IPS DF 6.9 (cell line): ENCODE measurements around the gene PLCG2.
A peak's percentile ranks its signal among the peaks of the same experiment; 100 is the strongest.

Experiments
- DNase-seq: peaks from one replicate; pipeline ENCODE4 v3.0.0-alpha.2; 2013; ENCODE audit warnings: low read depth, low spot score
- H3K27ac ChIP-seq: one replicate; pipeline ENCODE4 v1.5.1; 2013; ENCODE audit warnings: low read length, control low read depth
- H3K27me3 ChIP-seq: 2 replicates; pipeline ENCODE4 v1.6.1; 2013; ENCODE audit warnings: mild to moderate bottlenecking, low read length; ENCODE audit not compliant: control insufficient read depth, insufficient read depth
- H3K36me3 ChIP-seq: 2 replicates; pipeline ENCODE4 v1.6.1; 2013; ENCODE audit warnings: low read length; ENCODE audit not compliant: control insufficient read depth, insufficient read depth
- H3K4me1 ChIP-seq: 2 replicates; pipeline ENCODE4 v1.6.1; 2013; ENCODE audit warnings: low read length; ENCODE audit not compliant: control insufficient read depth, insufficient read depth
- H3K4me3 ChIP-seq: 2 replicates; pipeline ENCODE4 v1.5.1; 2013; ENCODE audit warnings: mild to moderate bottlenecking, low read length
- H3K9me3 ChIP-seq: 2 replicates; pipeline ENCODE4 v1.6.1; 2013; ENCODE audit warnings: low read length, inconsistent platforms; ENCODE audit not compliant: control insufficient read depth, insufficient read depth
- WGBS: extraction: QIAGEN DNeasy Blood & Tissue Kit; methylation state at CpG from one replicate; pipeline ENCODE4 v1.1.7; 2013; ENCODE audit warnings: mixed read lengths, missing lambda C conversion rate; ENCODE audit not compliant: insufficient read length, insufficient coverage; 5-methylcytosine and 5-hydroxymethylcytosine counted together

PLCG2 gene

GRCh38 chr16:81778861-81779535, at the start of gene PLCG2:
Gene PLCG2, plus strand, starts transcription at chr16:81779291. Its CDS starts 6,699 bp downstream, at chr16:81785990.
- no peaks in the 10 kb centered on the region for H3K4me1 ChIP-seq
- H3K27ac ChIP-seq: no peak within 1 kb of the TSS
- no peaks in the 10 kb centered on the region for H3K9me3 ChIP-seq
- no peaks in the 10 kb centered on the region for H3K36me3 ChIP-seq
- H3K4me3 ChIP-seq: peak within 1 kb of the TSS; percentile 70; the same call in 1 of the 2 replicates
- peak; percentile 22 for DNase-seq
- H3K27me3 ChIP-seq: peaks cover 17% of the 10 kb centered on the region
- WGBS: no CpG with 5 or more reads among the region's 78 CpGs

- H3K27ac ChIP-seq: no peak overlapping the region
- H3K4me1 ChIP-seq: peaks cover 3% of the 10 kb centered on the region; the same call in 1 of the 2 replicates
- WGBS: no CpG with 5 or more reads among the region's 16 CpGs
- H3K4me3 ChIP-seq: no peak overlapping the region; the same call in 1 of the 2 replicates
- DNase-seq: no peak
- no peaks in the 10 kb centered on the region for H3K27me3 ChIP-seq
- no peaks in the 10 kb centered on the region for H3K36me3 ChIP-seq
- no peaks in the 10 kb centered on the region for H3K9me3 ChIP-seq
Observed at GRCh38 chr16:81729451-81729850, 49.6 kb upstream of the PLCG2 start.

GRCh38 chr16:81730090-81731051, 48.7 kb upstream of the PLCG2 start:
- WGBS: no CpG with 5 or more reads among the region's 47 CpGs

GRCh38 chr16:81731649-81732048, 47.4 kb upstream of the PLCG2 start:
- Histone ChIP-seq H3K4me1 (peaks cover 3% of the 10 kb centered on the region; the same call in 1 of the 2 replicates), H3K9me3 (no peaks in the 10 kb centered on the region), H3K4me3 (no peak overlapping the region), H3K36me3 (no peaks in the 10 kb centered on the region), H3K27ac (no peak overlapping the region), H3K27me3 (no peaks in the 10 kb centered on the region)
- no peak for DNase-seq
- no CpG with 5 or more reads among the region's 8 CpGs for WGBS

More at GRCh38 chr16:81730090-81731051, 48.7 kb upstream of the PLCG2 start:
- H3K27ac ChIP-seq: no peak overlapping the region
- no peaks in the 10 kb centered on the region for H3K9me3 ChIP-seq
- peaks cover 3% of the 10 kb centered on the region; the same call in 1 of the 2 replicates for H3K4me1 ChIP-seq
- H3K4me3 ChIP-seq: peak overlapping the region; percentile 44; the same call in 1 of the 2 replicates
- H3K36me3 ChIP-seq: no peaks in the 10 kb centered on the region
- no peaks in the 10 kb centered on the region for H3K27me3 ChIP-seq
- DNase-seq: peak; percentile 97

- H3K27ac ChIP-seq: no peak overlapping the region
- no peaks in the 10 kb centered on the region for H3K36me3 ChIP-seq
- H3K4me1 ChIP-seq: peaks cover 3% of the 10 kb centered on the region; the same call in 1 of the 2 replicates
- WGBS: no CpG with 5 or more reads among the region's 1 CpG
- no peaks in the 10 kb centered on the region for H3K27me3 ChIP-seq
- DNase-seq: no peak
- H3K4me3 ChIP-seq: no peak overlapping the region
- no peaks in the 10 kb centered on the region for H3K9me3 ChIP-seq
Observed at GRCh38 chr16:81732699-81733098, 46.4 kb upstream of the PLCG2 start.

- DNase-seq: no peak
- 57% methylated on average over 1 of the region's 1 CpG for WGBS
- H3K9me3 ChIP-seq: no peaks in the 10 kb centered on the region
Observed at GRCh38 chr16:81733295-81733694, 45.8 kb upstream of the PLCG2 start.

GRCh38 chr16:81734632-81735434, 44.3 kb upstream of the PLCG2 start:
- Histone ChIP-seq H3K4me1 (peaks cover 3% of the 10 kb centered on the region; the same call in 1 of the 2 replicates), H3K27ac (no peak overlapping the region), H3K36me3 (no peaks in the 10 kb centered on the region), H3K27me3 (no peaks in the 10 kb centered on the region), H3K9me3 (no peaks in the 10 kb centered on the region), H3K4me3 (no peak overlapping the region)
- DNase-seq: no peak
- WGBS: no CpG with 5 or more reads among the region's 6 CpGs

More at GRCh38 chr16:81733295-81733694, 45.8 kb upstream of the PLCG2 start:
- no peak overlapping the region for H3K27ac ChIP-seq
- H3K4me3 ChIP-seq: no peak overlapping the region
- H3K4me1 ChIP-seq: peaks cover 3% of the 10 kb centered on the region; the same call in 1 of the 2 replicates
- H3K27me3 ChIP-seq: no peaks in the 10 kb centered on the region
- H3K36me3 ChIP-seq: no peaks in the 10 kb centered on the region

GRCh38 chr16:81737885-81738536, 41.1 kb upstream of the PLCG2 start:
- H3K4me1 ChIP-seq: no peaks in the 10 kb centered on the region
- H3K36me3 ChIP-seq: no peaks in the 10 kb centered on the region
- no peak overlapping the region for H3K27ac ChIP-seq
- H3K27me3 ChIP-seq: no peaks in the 10 kb centered on the region
- WGBS: no CpG with 5 or more reads among the region's 22 CpGs
- H3K4me3 ChIP-seq: no peak overlapping the region
- peak; percentile 82 for DNase-seq
- no peaks in the 10 kb centered on the region for H3K9me3 ChIP-seq

GRCh38 chr16:81738783-81739496, 40.2 kb upstream of the PLCG2 start:
- no peak overlapping the region for H3K27ac ChIP-seq
- no peaks in the 10 kb centered on the region for H3K36me3 ChIP-seq
- no peaks in the 10 kb centered on the region for H3K27me3 ChIP-seq
- no peak for DNase-seq
- H3K4me3 ChIP-seq: no peak overlapping the region; the same call in 1 of the 2 replicates
- no peaks in the 10 kb centered on the region for H3K4me1 ChIP-seq
- no peaks in the 10 kb centered on the region for H3K9me3 ChIP-seq
- WGBS: no CpG with 5 or more reads among the region's 18 CpGs
